Gastroesophageal sphincter (tissue), 3 donors: ENCODE data around the gene LTBP1.

ENCODE experiments used
- POLR2A ChIP-seq, 2 donors: fragments of 450-650 bp; IDR thresholded peaks; one replicate each; pipeline ENCODE4 v1.6.1; 2017; ENCODE audit warnings: antibody characterized with exemption in 2 of 2, mild to moderate bottlenecking in 2 of 2, moderate library complexity in 1 of 2
- TF ChIP-seq, protein P1 (sequence below), 4 experiments: fragments of 200-600 bp in 2 of 4; fragments of 450-650 bp in 2 of 4; sonication (generic) in 1 of 4; IDR thresholded peaks; one replicate each; pipeline ENCODE4 v1.5.1; 2017 to 2019; ENCODE audit warnings: antibody characterized with exemption in 4 of 4, mild to moderate bottlenecking in 2 of 4, moderate library complexity in 2 of 4

DNA sequence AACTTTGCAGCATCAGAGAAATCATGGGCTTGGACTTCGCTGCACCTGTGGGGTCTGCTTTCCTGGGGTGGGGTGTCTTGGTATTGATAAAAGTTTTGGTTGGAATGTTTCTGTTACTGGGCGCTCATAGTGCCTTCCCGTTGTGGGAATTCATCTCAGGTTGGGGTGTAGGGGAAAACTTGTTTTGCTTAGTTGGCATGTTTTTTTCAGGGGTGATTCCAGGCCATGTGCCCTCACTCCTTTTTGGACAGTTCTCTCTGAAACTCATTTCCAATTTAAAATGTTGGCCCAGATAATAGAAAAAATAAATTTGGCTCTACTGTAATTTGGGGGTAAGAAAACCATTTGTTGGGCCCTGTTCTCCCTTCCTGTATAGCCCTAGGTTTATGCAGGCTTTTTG, 1.5 kb downstream of the LTBP1 start:
- TF ChIP-seq, protein P1, sequence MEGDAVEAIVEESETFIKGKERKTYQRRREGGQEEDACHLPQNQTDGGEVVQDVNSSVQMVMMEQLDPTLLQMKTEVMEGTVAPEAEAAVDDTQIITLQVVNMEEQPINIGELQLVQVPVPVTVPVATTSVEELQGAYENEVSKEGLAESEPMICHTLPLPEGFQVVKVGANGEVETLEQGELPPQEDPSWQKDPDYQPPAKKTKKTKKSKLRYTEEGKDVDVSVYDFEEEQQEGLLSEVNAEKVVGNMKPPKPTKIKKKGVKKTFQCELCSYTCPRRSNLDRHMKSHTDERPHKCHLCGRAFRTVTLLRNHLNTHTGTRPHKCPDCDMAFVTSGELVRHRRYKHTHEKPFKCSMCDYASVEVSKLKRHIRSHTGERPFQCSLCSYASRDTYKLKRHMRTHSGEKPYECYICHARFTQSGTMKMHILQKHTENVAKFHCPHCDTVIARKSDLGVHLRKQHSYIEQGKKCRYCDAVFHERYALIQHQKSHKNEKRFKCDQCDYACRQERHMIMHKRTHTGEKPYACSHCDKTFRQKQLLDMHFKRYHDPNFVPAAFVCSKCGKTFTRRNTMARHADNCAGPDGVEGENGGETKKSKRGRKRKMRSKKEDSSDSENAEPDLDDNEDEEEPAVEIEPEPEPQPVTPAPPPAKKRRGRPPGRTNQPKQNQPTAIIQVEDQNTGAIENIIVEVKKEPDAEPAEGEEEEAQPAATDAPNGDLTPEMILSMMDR (IDR thresholded peaks at IDR 0.05), result no peak
- TF ChIP-seq POLR2A (IDR thresholded peaks at IDR 0.05), result no peak
